H1 (cell line): ENCODE measurements around the gene SPOCD1. TPM values are rescaled to one million over a fixed set of nuclear protein-coding genes. Genes with fewer than 3 reads are reported as not detected.

ENCODE experiments used
- CTCF ChIA-PET: fragments of 300-600 bp; sonication (Branson Sonifier 250); formaldehyde crosslinking; loops from one replicate; lab custom pipeline; 2021; ENCODE audit not compliant: partially characterized antibody; lab: Charles Lee
- POLR2A ChIA-PET: fragments of 300-600 bp; sonication (Branson Sonifier 250); formaldehyde crosslinking; loops from one replicate; lab custom pipeline; 2021; ENCODE audit warnings: inconsistent platforms; ENCODE audit not compliant: partially characterized antibody; lab: Charles Lee
- DNase-seq, 2 experiments: peaks; one replicate each; pipeline versions ENCODE4 v3.0.0 to v3.0.0-alpha.2; 2010 to 2022; ENCODE audit warnings: low spot score in 2 of 2, low read depth in 1 of 2, mixed read lengths in 1 of 2
- FAIRE-seq: peaks from 2 replicates; lab custom pipeline; 2011; peaks lifted over from hg19 to GRCh38; lab: Jason Lieb, UNC
- H2AFZ ChIP-seq: 2 replicates; pipeline ENCODE4 v1.8.1; 2012; ENCODE audit warnings: low read length, inconsistent platforms
- H2AK5ac ChIP-seq: 2 replicates; pipeline ENCODE4 v1.6.1; 2013; ENCODE audit warnings: low read depth, low read length
- H2BK120ac ChIP-seq: replicated peaks from 2 replicates; pipeline ENCODE3; 2013; ENCODE audit warnings: low read depth, low read length, inconsistent platforms
- H2BK12ac ChIP-seq: 2 replicates; pipeline ENCODE4 v1.6.1; 2013; ENCODE audit warnings: low read depth, low read length
- H2BK15ac ChIP-seq: 2 replicates; pipeline ENCODE4 v1.6.1; 2013; ENCODE audit warnings: low read length
- H2BK20ac ChIP-seq: 2 replicates; pipeline ENCODE4 v1.6.1; 2013; ENCODE audit warnings: low read length
- H2BK5ac ChIP-seq: 2 replicates; pipeline ENCODE4 v1.6.1; 2013; ENCODE audit warnings: low read depth, low read length
- H3K14ac ChIP-seq: 2 replicates; pipeline ENCODE4 v1.6.1; 2013; ENCODE audit warnings: inconsistent platforms; ENCODE audit not compliant: insufficient read length
- H3K18ac ChIP-seq: 2 replicates; pipeline ENCODE4 v1.6.1; 2013; ENCODE audit warnings: low read length; ENCODE audit errors: extremely low read depth
- H3K23ac ChIP-seq: 2 replicates; pipeline ENCODE4 v1.6.1; 2013; ENCODE audit warnings: inconsistent platforms; ENCODE audit not compliant: insufficient read length
- H3K23me2 ChIP-seq: 2 replicates; pipeline ENCODE4 v1.6.1; 2013; ENCODE audit warnings: low read depth, low read length
- H3K27ac ChIP-seq: 2 replicates; pipeline ENCODE4 v1.6.1; 2011; ENCODE audit warnings: low read depth, low read length, inconsistent platforms
- H3K27me3 ChIP-seq, 4 experiments: replicated peaks in 1 of 4; 1 replicate in 1 of 4; 2 replicates in 3 of 4; pipeline versions ENCODE4 v1.6.1 to v1.8.1; 2011 to 2013; ENCODE audit warnings: low read length in 3 of 4, mild to moderate bottlenecking in 3 of 4, inconsistent platforms in 2 of 4, mixed read lengths in 2 of 4, moderate library complexity in 1 of 4; ENCODE audit not compliant: control insufficient read depth in 3 of 4, insufficient read depth in 3 of 4; ENCODE audit errors: extremely low read depth in 1 of 4
- H3K36me3 ChIP-seq, 4 experiments: 2 replicates each; pipeline versions ENCODE4 v1.6.1 to v1.8.1; 2011 to 2013; ENCODE audit warnings: mild to moderate bottlenecking in 4 of 4, low read length in 3 of 4, moderate library complexity in 2 of 4, control low read depth in 1 of 4, inconsistent platforms in 1 of 4; ENCODE audit not compliant: insufficient read depth in 4 of 4, control insufficient read depth in 2 of 4
- H3K4ac ChIP-seq: replicated peaks from 2 replicates; pipeline ENCODE3; 2013; ENCODE audit warnings: low read length, low read depth, mixed read lengths, inconsistent platforms; ENCODE audit not compliant: insufficient read length
- H3K4me1 ChIP-seq, 4 experiments: replicated peaks in 1 of 4; 1 replicate in 1 of 4; 2 replicates in 3 of 4; pipeline versions ENCODE4 v1.6.1 to v1.8.1; 2011 to 2013; ENCODE audit warnings: low read length in 3 of 4, inconsistent platforms in 2 of 4, mixed read lengths in 1 of 4; ENCODE audit not compliant: insufficient read depth in 4 of 4, control insufficient read depth in 3 of 4
- H3K4me2 ChIP-seq, 2 experiments: 2 replicates each; pipeline versions ENCODE4 v1.6.1 to v1.8.1; 2011 to 2013; ENCODE audit warnings: low read depth in 2 of 2, low read length in 2 of 2, control low read depth in 1 of 2, inconsistent platforms in 1 of 2, mild to moderate bottlenecking in 1 of 2; ENCODE audit not compliant: insufficient read depth in 1 of 2
- H3K4me3 ChIP-seq, 4 experiments: fragments of 200-600, 300-600 bp in 1 of 4; sonication (generic), shearing (Covaris generic), sonication (Bioruptor Twin) in 1 of 4; 2 replicates each; pipeline versions ENCODE4 v1.5.1 to v1.8.1; 2011 to 2016; ENCODE audit warnings: low read length in 4 of 4, low read depth in 3 of 4, control low read depth in 2 of 4, inconsistent platforms in 2 of 4, mild to moderate bottlenecking in 2 of 4, mixed read lengths in 1 of 4, moderate library complexity in 1 of 4; ENCODE audit not compliant: insufficient read depth in 2 of 4; ENCODE audit errors: extremely low read depth in 1 of 4
- H3K56ac ChIP-seq: replicated peaks from 2 replicates; pipeline ENCODE3; 2013; ENCODE audit warnings: low read depth, mild to moderate bottlenecking, mixed read lengths, low read length, inconsistent platforms; ENCODE audit not compliant: insufficient read length
- H3K79me1 ChIP-seq: 2 replicates; pipeline ENCODE4 v1.6.1; 2013; ENCODE audit warnings: low read depth, low read length, control low read depth
- H3K79me2 ChIP-seq, 2 experiments: 2 replicates each; pipeline versions ENCODE4 v1.6.1 to v1.8.1; 2012 to 2013; ENCODE audit warnings: low read length in 2 of 2, mild to moderate bottlenecking in 2 of 2, inconsistent platforms in 1 of 2; ENCODE audit not compliant: insufficient read depth in 2 of 2, control insufficient read depth in 1 of 2
- H3K9ac ChIP-seq, 4 experiments: replicated peaks in 1 of 4; 1 replicate in 1 of 4; 2 replicates in 3 of 4; pipeline versions ENCODE4 v1.6.1 to v1.8.1; 2011 to 2013; ENCODE audit warnings: low read depth in 3 of 4, low read length in 3 of 4, control low read depth in 2 of 4, mild to moderate bottlenecking in 2 of 4, moderate library complexity in 2 of 4, inconsistent platforms in 1 of 4; ENCODE audit errors: extremely low read depth in 1 of 4
- H3K9me3 ChIP-seq, 2 experiments: 2 replicates each; pipeline versions ENCODE4 v1.6.1 to v1.8.1; 2012 to 2013; ENCODE audit warnings: mild to moderate bottlenecking in 2 of 2, moderate library complexity in 2 of 2, control low read depth in 1 of 2, inconsistent platforms in 1 of 2, low read depth in 1 of 2, low read length in 1 of 2, mixed read lengths in 1 of 2; ENCODE audit not compliant: insufficient read depth in 2 of 2
- H4K20me1 ChIP-seq, 2 experiments: replicated peaks in 1 of 2; 2 replicates each; pipeline versions ENCODE3 to v1.8.1; 2011 to 2013; ENCODE audit warnings: inconsistent platforms in 2 of 2, low read length in 2 of 2, mild to moderate bottlenecking in 1 of 2; ENCODE audit not compliant: insufficient read depth in 2 of 2, control insufficient read depth in 1 of 2
- H4K5ac ChIP-seq: 2 replicates; pipeline ENCODE4 v1.6.1; 2013; ENCODE audit warnings: low read length, low read depth, mixed read lengths, inconsistent platforms; ENCODE audit not compliant: insufficient read length
- H4K8ac ChIP-seq: 2 replicates; pipeline ENCODE4 v1.8.0; 2013; ENCODE audit warnings: mild to moderate bottlenecking, moderate library complexity, low read length, inconsistent platforms; ENCODE audit not compliant: insufficient read depth; ENCODE audit errors: extremely low read depth
- H4K91ac ChIP-seq: replicated peaks from 2 replicates; pipeline ENCODE3; 2013; ENCODE audit warnings: low read length, mixed read lengths, inconsistent platforms; ENCODE audit not compliant: insufficient read length
- ATF3 ChIP-seq: IDR thresholded peaks from 2 replicates; pipeline ENCODE4 v1.6.1; 2011; ENCODE audit warnings: low read depth, mild to moderate bottlenecking, low read length; ENCODE audit not compliant: insufficient read depth
- BCL11A ChIP-seq, 2 experiments: IDR thresholded peaks; one replicate each; pipeline ENCODE4 v1.6.1; 2011; ENCODE audit warnings: low read depth in 2 of 2, low read length in 2 of 2, mild to moderate bottlenecking in 2 of 2
- CBX8 ChIP-seq: fragments of 300-800, 300-1000 bp; sonication (generic); IDR thresholded peaks from 2 replicates; pipeline ENCODE4 v1.7.1; 2016; ENCODE audit warnings: low read depth, low read length, borderline replicate concordance
- GTF2F1 ChIP-seq: IDR thresholded peaks from 2 replicates; pipeline ENCODE4 v1.6.1; 2012; ENCODE audit warnings: low read depth, low read length, improper control_type of control experiment, borderline replicate concordance
- KDM5A ChIP-seq: fragments of 200-600 bp; IDR thresholded peaks from 2 replicates; pipeline ENCODE4 v1.7.1; 2012; ENCODE audit warnings: mild to moderate bottlenecking, low read length, inconsistent platforms, mixed read lengths
- POU5F1 ChIP-seq: IDR thresholded peaks from 2 replicates; pipeline ENCODE4 v1.6.1; 2011; ENCODE audit warnings: low read depth, mild to moderate bottlenecking, low read length, moderate library complexity
- whole genome bisulfite sequencing, 2 experiments: shearing (Covaris generic) in 1 of 2; methylation state at CpG; one replicate each; pipeline versions ENCODE4 v1.1.6 to v1.1.7; 2013 to 2015; ENCODE audit warnings: low lambda C conversion rate in 2 of 2, mixed read lengths in 2 of 2, inconsistent platforms in 1 of 2, low coverage in 1 of 2, missing lambda C conversion rate in 1 of 2; ENCODE audit not compliant: insufficient replicate concordance in 2 of 2, insufficient coverage in 1 of 2, insufficient read length in 1 of 2; ENCODE audit errors: extremely low coverage in 1 of 2, missing lambda C conversion rate in 1 of 2; 5-methylcytosine and 5-hydroxymethylcytosine counted together
- polyA plus RNA-seq, 7 experiments: library from polyadenylated mRNA; depleted of rRNA in 3 of 7; stranded (reverse) in 5 of 7; unstranded in 2 of 7; fragments of >200 nt in 5 of 7; fragments of 200-250 nt in 2 of 7; gene quantifications; 1 replicate in 5 of 7; 2 replicates in 1 of 7; 4 replicates in 1 of 7; pipeline versions ENCODE4 v1.2.1 to v1.2.3, GENCODE V29; 2011 to 2013; ENCODE audit warnings: missing spikeins in 2 of 7, mixed read lengths in 2 of 7
- total RNA-seq: library from RNA; stranded (reverse); fragmentation: NEBNext Ultra II Directional; extraction: Animal tissue kit (Norgen Biotek cat#: 25700); gene quantifications from 2 replicates; pipeline ENCODE4 v1.2.1, GENCODE V29; 2021

SPOCD1 gene
- total and polyA plus RNA-seq, 2 of the 8 experiments (the other 6 are each of a cell fraction or from before 2014, with no cell fraction given), result 1.8 to 2.9 TPM

GRCh38 chr1:31751822-31752241 lies 64.0 kb downstream of the SPOCD1 start:
- FAIRE-seq (no peak), DNase-seq (no peak)
- POLR2A ChIA-PET, result interaction anchor here (1.3 to 2.7 kb wide), 2 partner anchors 25 to 37 kb away, joined by 3 to 7 read pairs; no protein-coding TSS in a partner anchor
- 77% methylated on average over 5 of the region's 5 CpGs; no CpG with 5 or more reads in 1 of the 2 experiments for WGBS, 2 experiments
- H3K9ac ChIP-seq, result no peak overlapping the region
- no peak overlapping the region for H3K27ac ChIP-seq
- H3K18ac ChIP-seq, result peak overlapping the region; percentile 60; the same call in 1 of the 2 replicates
- H3K4me2 ChIP-seq, result no peak overlapping the region; a peak in 1 of 4 replicates
- H3K56ac ChIP-seq, result no peak overlapping the region
- H3K79me2 ChIP-seq, result no peaks in the 10 kb centered on the region
- CTCF ChIA-PET, result interaction anchor here (0.6 to 4.2 kb wide), 16 partner anchors 10 to 599 kb away, joined by 3 to 26 read pairs (median 4); no protein-coding TSS in a partner anchor
- H3K14ac ChIP-seq, result no peak overlapping the region
- no peak overlapping the region for H4K5ac ChIP-seq
- peak overlapping the region; percentile 58 for H4K91ac ChIP-seq
- no peaks in the 10 kb centered on the region for H3K36me3 ChIP-seq
- H3K27me3 ChIP-seq, result no peaks in the 10 kb centered on the region
- H2BK120ac ChIP-seq, result no peak overlapping the region
- no peaks in the 10 kb centered on the region for H4K20me1 ChIP-seq
- H3K9me3 ChIP-seq, result no peaks in the 10 kb centered on the region
- H2BK12ac ChIP-seq, result peak overlapping the region; percentile 94; the same call in 1 of the 2 replicates
- no peak overlapping the region for H2AFZ ChIP-seq
- no peaks in the 10 kb centered on the region for H3K23me2 ChIP-seq
- no peak overlapping the region for H3K4ac ChIP-seq
- peaks cover 5 to 17% (median 13%) of the 10 kb centered on the region in 4 experiments; a peak in 6 of 7 replicates for H3K4me1 ChIP-seq
- H3K79me1 ChIP-seq, result no peaks in the 10 kb centered on the region
- no peak overlapping the region; the same call in 1 of the 2 replicates for H2AK5ac ChIP-seq
- peak overlapping the region; percentile 63; the same call in 1 of the 2 replicates for H2BK5ac ChIP-seq
- peak overlapping the region; percentile 69; the same call in 1 of the 2 replicates for H2BK20ac ChIP-seq
- no peak overlapping the region for H3K23ac ChIP-seq
- H3K4me3 ChIP-seq, result no peak overlapping the region; a peak in 2 of 8 replicates
- no peak overlapping the region for H4K8ac ChIP-seq
- peak overlapping the region; percentile 40; the same call in 1 of the 2 replicates for H2BK15ac ChIP-seq
- TF ChIP-seq CBX8 (no peak), KDM5A (no peak), BCL11A (IDR thresholded peaks at IDR 0.05; ENCODE audit: low read depth in 2 of 2, low read length in 2 of 2) (no peak), GTF2F1 (no peak), ATF3 (no peak), POU5F1 (no peak)
